ENCODE data around the gene MLLT11.

MLLT11 gene

DNA sequence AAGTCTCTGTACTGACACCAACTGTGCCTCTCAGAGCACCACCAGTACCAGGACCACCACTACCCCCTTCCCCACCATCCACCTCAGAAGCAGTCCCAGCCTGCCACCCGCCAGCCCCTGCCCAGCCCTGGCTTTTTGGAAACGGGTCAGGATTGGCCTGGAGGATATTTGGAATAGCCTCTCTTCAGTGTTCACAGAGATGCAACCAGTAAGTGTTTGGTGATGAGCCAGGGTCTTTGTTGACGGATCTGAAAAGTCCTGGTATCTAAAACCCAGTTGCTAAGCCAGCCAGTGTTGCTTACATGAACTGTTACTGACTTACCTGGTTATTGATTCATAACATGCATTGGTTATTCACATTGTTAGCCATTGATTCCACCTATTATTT lies 11.6 kb upstream of the MLLT11 start:
- Mint-ChIP-seq H3K9me3 (no peaks in the 10 kb centered on the region), H3K27me3 (no peaks in the 10 kb centered on the region), H3K27ac (no peak overlapping the region), H3K4me3 (peak overlapping the region; percentile 88), H3K36me3 (ENCODE audit: low read depth) (peaks cover 34% of the 10 kb centered on the region), H3K4me1 (peaks cover 34% of the 10 kb centered on the region)
- DNase-seq (no peak), ATAC-seq (no peak)

DNA sequence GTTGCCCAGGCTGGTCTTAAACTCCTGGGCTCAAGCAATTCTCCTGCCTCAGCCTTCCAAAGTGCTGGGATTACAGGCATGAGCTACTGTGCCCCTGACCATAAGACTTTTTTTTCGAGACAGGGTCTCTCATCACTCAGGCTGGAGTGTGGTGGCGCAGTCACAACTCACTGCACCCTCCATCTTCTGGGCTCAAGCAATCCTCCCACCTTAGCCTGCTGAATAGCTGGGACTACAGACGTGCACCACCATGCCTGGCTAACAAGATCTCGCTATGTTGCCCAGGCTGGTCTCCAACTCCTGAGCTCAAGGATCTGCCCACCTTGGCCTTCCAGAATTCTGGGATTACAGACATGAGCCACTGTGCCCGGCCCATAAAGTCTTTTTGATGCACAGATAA lies 10.7 kb upstream of the MLLT11 start:
- Mint-ChIP-seq H3K36me3 (ENCODE audit: low read depth) (peaks cover 42% of the 10 kb centered on the region), H3K9me3 (no peaks in the 10 kb centered on the region), H3K27me3 (no peaks in the 10 kb centered on the region), H3K27ac (peak overlapping the region; percentile 31), H3K4me1 (peaks cover 40% of the 10 kb centered on the region), H3K4me3 (no peak overlapping the region)
- ATAC-seq = no peak
- DNase-seq = no peak

DNA sequence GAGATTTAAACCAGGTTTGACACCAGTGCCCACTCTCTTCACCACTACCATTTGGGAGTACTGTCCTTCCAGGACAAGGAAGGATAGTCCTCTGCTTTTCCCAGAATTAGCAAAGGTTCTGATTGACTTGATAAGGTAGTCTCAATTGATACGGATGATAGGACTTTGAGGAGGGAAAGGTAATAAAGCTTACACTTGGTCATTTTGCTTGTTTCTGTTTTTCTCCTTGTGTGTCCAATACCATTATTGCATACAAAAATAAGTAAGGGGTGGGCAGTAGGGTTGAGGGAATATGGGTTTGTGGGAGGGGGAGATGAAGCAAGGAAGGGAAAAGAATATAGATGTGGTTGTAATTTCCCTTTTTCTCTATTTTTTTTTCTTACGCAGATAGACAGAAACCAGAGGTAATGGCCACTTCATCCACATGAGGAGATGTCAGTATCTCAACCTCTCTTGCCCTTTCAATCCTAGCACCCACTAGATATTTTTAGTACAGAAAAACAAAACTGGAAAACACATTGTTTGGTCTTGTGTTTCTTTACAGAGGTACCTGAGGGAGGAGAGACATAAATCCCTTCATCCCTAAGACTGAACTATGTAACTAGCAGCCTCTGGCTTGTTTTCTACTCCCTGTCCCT lies 10.0 kb upstream of the MLLT11 start:
- peaks cover 49% of the 10 kb centered on the region for H3K36me3 Mint-ChIP-seq (ENCODE audit: low read depth)
- H3K4me1 Mint-ChIP-seq = peaks cover 47% of the 10 kb centered on the region
- no peak for DNase-seq
- no peak overlapping the region for H3K4me3 Mint-ChIP-seq
- H3K27me3 Mint-ChIP-seq = no peaks in the 10 kb centered on the region
- ATAC-seq = no peak
- peak overlapping the region; percentile 31 for H3K27ac Mint-ChIP-seq
- no peaks in the 10 kb centered on the region for H3K9me3 Mint-ChIP-seq

DNA sequence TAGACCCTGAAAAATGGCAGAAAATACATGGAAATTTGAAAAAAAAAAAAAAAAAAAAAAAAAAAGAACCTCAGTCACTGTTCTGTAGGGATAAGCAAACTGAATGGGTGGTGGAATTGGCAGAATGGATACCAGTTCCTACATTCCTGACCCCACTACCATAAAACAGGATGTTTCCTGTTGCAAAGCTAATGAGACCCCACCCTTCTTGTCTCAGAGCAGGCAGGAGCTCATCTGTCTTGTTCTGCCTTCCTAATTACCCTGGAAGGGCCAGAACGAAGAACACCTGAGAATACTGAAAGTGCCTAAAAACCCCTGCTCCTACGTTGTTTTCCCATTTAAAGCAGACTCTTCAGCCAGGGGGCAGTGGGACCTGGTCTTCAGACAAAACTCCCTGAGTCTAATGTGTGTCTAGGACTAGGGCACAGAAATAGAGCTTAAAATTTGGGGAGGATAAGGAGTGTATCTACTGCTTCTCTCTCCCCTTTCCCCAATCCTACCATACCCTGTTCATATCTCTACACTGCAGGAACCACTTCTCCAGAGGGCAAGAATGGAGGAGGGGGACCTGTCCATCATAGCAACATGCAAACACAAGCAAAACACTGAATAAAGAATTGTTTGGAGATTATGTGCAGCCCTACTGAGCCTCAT lies 8.7 kb upstream of the MLLT11 start:
- Mint-ChIP-seq H3K36me3 (ENCODE audit: low read depth) (peaks cover 63% of the 10 kb centered on the region), H3K27me3 (no peaks in the 10 kb centered on the region), H3K27ac (peak overlapping the region; percentile 25), H3K4me3 (no peak overlapping the region), H3K9me3 (no peaks in the 10 kb centered on the region), H3K4me1 (peaks cover 57% of the 10 kb centered on the region)
- DNase-seq = no peak
- ATAC-seq = no peak

DNA sequence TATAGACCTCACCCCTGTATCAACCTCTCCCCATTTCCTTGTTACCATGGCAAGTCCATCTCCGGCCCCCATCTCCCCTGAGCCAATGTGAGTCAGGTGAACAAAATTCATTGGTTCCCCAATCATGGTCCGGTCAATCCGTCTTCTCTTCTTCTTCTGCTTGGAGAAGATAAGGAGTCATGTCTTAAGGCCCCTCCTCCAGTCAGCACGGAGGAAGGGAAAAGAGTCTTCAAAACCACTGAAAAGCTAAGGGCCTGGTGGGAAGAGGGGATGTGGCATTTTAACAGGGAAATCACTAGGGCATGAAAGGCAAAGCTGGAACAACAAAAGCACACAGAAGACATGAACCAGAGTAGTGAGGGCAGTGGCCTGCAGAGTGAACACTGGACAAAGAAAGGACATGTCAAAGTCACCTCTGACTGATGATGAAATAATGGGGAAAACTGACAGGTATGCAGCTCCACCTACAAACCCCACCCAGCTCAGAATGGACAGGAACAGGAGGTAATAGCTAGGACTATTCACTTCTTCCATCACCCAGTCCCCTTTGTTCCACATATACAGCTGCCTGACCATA lies 5.1 kb upstream of the MLLT11 start:
- peak overlapping the region; percentile 97 for H3K4me3 Mint-ChIP-seq
- H3K36me3 Mint-ChIP-seq (ENCODE audit: low read depth) = peaks cover 83% of the 10 kb centered on the region
- no peak for DNase-seq
- no peaks in the 10 kb centered on the region for H3K27me3 Mint-ChIP-seq
- ATAC-seq = no peak
- peaks cover 47% of the 10 kb centered on the region for H3K4me1 Mint-ChIP-seq
- H3K9me3 Mint-ChIP-seq = no peaks in the 10 kb centered on the region
- H3K27ac Mint-ChIP-seq = peak overlapping the region; percentile 96

DNA sequence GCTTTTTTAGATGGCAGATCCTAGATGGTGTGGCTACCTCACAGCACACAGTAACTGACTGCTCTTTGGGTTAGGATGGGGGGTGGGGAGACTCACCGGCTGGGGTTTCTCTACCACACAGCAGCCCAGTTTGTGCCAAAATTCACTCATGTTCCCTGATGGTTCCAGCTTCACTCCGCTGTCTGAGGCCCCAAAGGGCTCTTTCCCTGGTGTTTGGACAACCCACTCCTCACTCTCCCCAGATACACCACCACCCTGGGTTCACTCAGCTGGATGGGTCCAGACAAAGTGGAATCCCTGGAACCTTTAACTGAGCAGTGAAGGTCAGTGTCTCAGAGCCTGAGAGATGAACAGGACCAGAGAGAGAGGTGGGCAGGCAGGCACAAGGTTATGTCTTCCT lies 4.6 kb upstream of the MLLT11 start:
- H3K9me3 Mint-ChIP-seq = no peaks in the 10 kb centered on the region
- peak overlapping the region; percentile 96 for H3K27ac Mint-ChIP-seq
- peaks cover 48% of the 10 kb centered on the region for H3K4me1 Mint-ChIP-seq
- peaks cover 79% of the 10 kb centered on the region for H3K36me3 Mint-ChIP-seq (ENCODE audit: low read depth)
- ATAC-seq = no peak
- peak overlapping the region; percentile 97 for H3K4me3 Mint-ChIP-seq
- H3K27me3 Mint-ChIP-seq = no peaks in the 10 kb centered on the region
- DNase-seq = no peak

DNA sequence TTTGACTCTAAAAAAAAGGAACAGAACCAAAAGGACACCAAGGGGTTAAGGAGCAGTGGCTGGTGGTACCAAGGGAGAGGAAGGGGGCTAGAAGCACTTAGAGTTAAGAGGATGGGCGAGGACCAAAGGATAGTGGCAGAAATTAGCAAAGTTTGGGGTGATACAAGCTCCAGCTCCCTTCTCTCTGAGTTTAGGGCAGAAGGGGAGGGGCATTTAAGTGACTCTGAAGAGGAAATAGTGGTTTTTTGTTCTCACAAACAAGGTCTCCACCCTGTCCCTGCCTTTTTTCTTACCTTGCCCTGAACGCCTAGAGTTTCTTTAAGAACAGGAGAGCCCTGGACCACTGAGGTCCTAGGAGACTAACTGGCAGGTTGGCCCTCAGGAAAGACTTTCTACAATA lies 4.0 kb upstream of the MLLT11 start:
- ATAC-seq (no peak), DNase-seq (no peak)
- Mint-ChIP-seq H3K36me3 (ENCODE audit: low read depth) (peaks cover 74% of the 10 kb centered on the region), H3K9me3 (no peaks in the 10 kb centered on the region), H3K4me1 (peaks cover 54% of the 10 kb centered on the region), H3K27me3 (no peaks in the 10 kb centered on the region), H3K4me3 (peak overlapping the region; percentile 97), H3K27ac (peak overlapping the region; percentile 96)

DNA sequence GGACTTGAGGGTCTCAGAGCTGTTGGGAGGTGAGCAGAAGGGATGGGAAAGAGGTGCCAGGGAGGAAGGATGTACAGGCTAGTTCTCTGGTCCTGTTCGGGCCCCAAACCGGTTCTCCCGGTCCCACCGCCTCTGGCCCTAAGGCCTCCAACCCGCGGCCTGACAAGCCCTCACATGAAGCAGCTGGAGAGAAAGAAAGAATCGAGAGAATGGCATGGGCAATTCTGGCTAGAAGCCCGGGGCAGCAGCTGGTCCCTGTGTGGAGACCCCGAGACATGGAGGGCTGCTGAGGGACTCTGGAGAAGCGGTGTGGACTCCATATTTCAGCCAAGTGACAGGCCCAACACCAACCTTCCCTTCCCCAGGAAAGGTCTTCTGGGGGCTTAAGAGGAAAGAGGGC lies 1.5 kb upstream of the MLLT11 start:
- Mint-ChIP-seq H3K27me3 (no peaks in the 10 kb centered on the region), H3K27ac (peak overlapping the region; percentile 96), H3K4me3 (peak overlapping the region; percentile 97), H3K9me3 (no peaks in the 10 kb centered on the region), H3K4me1 (peaks cover 68% of the 10 kb centered on the region), H3K36me3 (ENCODE audit: low read depth) (peaks cover 53% of the 10 kb centered on the region)
- DNase-seq (no peak), ATAC-seq (no peak)

DNA sequence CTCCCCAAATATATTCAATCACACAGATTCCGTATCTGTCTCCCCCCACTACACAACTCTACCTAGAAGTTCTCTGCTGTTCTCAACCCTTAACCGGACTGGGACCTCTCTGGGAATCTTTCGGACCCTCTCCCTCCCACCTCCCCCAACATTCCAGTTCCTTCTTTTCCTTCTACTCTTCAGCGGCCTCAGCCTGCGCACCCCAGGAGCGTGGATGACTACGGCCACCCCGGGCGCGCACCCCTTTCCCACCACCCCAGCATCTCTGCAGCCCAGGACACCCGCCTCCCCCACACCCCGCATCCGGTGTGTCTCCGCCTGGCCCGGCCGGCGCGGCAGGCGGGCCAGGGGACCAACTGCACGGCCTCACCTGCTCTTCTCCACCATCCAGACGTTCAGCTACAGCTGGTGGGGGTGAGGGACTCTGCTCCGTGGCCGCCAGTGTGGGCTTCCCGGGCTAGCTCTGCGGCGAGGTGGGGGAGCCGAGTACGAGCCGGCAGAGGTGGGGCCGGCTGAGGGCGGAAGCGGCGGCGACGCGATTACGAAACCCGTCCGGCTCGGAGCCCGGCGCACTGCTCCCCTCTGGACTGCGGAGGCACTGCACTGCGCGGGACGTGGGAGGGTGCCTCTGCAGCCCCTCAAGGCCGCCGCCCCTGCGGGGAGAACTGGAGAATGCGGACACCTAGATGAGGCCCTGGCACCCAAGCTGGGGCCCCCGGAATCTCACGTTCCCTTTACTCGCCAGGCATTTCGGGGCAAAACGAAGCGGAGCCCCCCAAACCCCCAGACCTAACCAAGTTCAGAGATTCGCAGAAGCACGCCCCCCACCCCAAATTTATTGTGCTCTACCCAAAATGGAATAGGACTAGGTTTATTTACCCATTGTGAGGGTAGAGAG lies 839 bp upstream of the MLLT11 start, which contains the start of gene CDC42SE1:
Gene CDC42SE1, minus strand, starts transcription at position 514 of the 898 bp plus-strand sequence. CDS start 3,892 bp downstream, outside the sequence.
- Mint-ChIP-seq H3K4me3 (peak within 1 kb of the TSS; percentile 97), H3K36me3 (ENCODE audit: low read depth) (peaks cover 46% of the 10 kb centered on the region), H3K9me3 (no peaks in the 10 kb centered on the region), H3K27ac (peak within 1 kb of the TSS; percentile 96), H3K4me1 (peaks cover 64% of the 10 kb centered on the region), H3K27me3 (no peaks in the 10 kb centered on the region)
- ATAC-seq (peak; percentile 83), DNase-seq (peak; percentile 88)

DNA sequence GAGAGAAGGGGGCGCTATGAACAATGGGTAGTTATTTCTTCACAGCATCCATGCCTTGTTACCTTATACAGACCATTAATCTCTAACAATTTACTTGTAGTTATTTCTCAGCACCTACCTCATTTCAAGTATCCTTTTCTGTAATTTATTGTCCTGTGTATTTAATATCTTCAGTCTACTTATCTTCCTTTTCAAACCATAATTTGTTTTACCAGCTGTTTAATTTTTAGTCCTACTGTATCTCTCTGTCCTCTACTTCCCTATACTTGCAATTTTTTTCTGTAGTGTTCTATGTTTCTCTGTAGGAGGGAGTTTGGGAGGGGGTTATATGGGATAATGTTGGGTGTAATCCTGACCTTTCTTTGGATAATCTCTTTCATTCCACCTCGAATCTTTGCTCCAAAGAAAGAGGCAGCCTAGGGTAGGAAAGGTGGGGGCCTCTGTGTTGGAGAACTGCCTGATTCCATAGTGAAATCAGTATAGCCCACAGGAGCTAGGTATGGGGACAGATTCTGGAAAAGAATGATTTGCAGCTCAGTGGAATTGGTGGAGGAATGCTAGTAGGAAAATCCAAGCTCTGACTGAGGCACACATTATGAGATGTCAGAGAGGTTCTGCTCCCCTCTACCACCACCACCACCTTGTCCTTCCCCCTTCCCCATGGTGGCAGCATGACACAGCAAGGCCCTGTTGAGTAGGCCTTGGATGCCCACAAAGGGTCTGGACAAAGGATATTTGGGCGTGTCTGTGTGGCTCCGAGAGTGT lies 642 bp downstream of the MLLT11 start:
- no peaks in the 10 kb centered on the region for H3K27me3 Mint-ChIP-seq
- peaks cover 31% of the 10 kb centered on the region for H3K36me3 Mint-ChIP-seq (ENCODE audit: low read depth)
- no peak for DNase-seq
- H3K27ac Mint-ChIP-seq = peak overlapping the region; percentile 96
- peak overlapping the region; percentile 97 for H3K4me3 Mint-ChIP-seq
- no peak for ATAC-seq
- H3K4me1 Mint-ChIP-seq = peaks cover 49% of the 10 kb centered on the region
- H3K9me3 Mint-ChIP-seq = no peaks in the 10 kb centered on the region

DNA sequence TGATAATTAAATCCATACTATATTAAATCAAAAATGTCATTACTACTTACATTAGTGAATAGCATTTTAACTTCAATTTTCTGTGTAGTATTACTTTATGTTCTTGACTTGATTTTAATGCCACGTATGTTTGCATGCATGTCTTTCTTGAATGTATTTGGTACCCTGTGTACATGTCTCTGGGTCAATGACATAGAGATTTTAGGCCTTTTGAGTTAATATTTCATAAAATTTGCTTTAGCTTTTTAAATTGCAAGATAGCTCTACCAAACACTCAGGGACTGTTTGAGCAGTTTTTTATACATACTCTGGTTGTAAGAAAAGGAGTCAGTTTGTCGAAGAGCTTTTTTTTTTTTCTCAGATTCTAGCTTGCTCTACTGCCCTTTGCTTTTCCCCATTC lies 1.5 kb downstream of the MLLT11 start:
- H3K27ac Mint-ChIP-seq = no peak overlapping the region
- peaks cover 41% of the 10 kb centered on the region for H3K4me1 Mint-ChIP-seq
- ATAC-seq (no peak), DNase-seq (no peak)
- no peaks in the 10 kb centered on the region for H3K27me3 Mint-ChIP-seq
- H3K9me3 Mint-ChIP-seq = no peaks in the 10 kb centered on the region
- peak overlapping the region; percentile 97 for H3K4me3 Mint-ChIP-seq
- peaks cover 25% of the 10 kb centered on the region for H3K36me3 Mint-ChIP-seq (ENCODE audit: low read depth)

DNA sequence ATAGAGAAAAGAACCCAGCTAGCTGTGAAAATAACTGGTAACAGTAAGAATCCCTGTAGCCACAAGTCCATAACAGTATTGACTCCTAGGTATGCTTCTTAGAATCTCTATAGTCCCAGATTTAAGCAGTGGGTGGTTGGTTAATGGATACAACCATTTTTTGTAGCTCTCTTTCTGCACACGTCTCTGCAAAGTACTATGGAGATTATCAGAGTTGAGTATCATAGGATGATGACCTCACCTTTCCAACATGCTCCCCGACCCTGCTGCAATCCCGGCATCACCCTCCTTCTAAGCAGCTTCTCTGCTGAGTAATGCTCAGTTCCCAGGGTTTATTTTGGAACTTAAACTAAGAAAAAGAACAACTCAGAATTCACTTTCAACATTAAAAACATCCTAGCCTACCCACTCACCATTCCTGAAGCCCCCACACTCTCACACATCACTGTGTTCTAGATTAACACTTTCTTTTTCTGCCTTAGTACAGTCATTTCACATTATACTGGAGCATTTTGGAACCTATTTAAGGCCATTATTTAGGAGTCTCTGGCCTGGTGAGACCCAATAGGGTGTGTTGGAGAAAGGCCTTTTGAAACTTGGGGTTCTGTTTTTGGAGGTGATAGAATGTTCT lies 2.7 kb downstream of the MLLT11 start:
- no peaks in the 10 kb centered on the region for H3K9me3 Mint-ChIP-seq
- H3K27me3 Mint-ChIP-seq = no peaks in the 10 kb centered on the region
- no peak for ATAC-seq
- H3K4me1 Mint-ChIP-seq = peaks cover 29% of the 10 kb centered on the region
- H3K4me3 Mint-ChIP-seq = no peak overlapping the region
- DNase-seq = no peak
- H3K27ac Mint-ChIP-seq = no peak overlapping the region
- H3K36me3 Mint-ChIP-seq (ENCODE audit: low read depth) = peaks cover 16% of the 10 kb centered on the region

DNA sequence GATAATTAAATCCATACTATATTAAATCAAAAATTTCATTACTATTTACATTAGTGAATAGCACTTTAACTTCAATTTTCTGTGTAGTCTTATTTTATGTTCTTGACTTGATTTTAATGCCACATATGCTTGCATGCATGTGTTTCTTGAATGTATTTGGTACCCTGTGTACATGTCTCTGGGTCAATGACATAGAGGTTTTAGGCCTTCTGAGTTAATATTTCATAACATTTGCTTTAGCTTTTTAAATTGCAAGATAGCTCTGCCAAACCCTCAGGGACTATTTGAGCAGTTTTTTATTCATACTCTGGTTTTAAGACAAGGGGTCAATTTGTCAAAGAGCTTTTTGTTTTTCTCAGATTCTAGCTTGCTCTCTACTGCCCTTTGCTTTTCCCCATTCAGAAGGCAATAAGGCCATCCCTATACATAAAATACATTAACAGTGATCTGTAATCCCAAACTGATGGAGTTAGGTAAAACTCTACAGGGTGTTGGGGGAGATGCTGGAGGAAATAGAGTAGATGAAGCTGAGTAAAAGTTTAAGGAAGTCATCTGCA lies 5.0 kb downstream of the MLLT11 start:
- DNase-seq (no peak), ATAC-seq (no peak)
- Mint-ChIP-seq H3K27ac (no peak overlapping the region), H3K27me3 (no peaks in the 10 kb centered on the region), H3K4me3 (no peak overlapping the region), H3K36me3 (ENCODE audit: low read depth) (peaks cover 5% of the 10 kb centered on the region), H3K4me1 (peaks cover 38% of the 10 kb centered on the region), H3K9me3 (no peaks in the 10 kb centered on the region)

Data from activated naive CD8-positive, alpha-beta T cell treated with anti-CD3 and anti-CD28 coated beads, Interleukin-2, amount 50 U/mL, for 24 hours (primary cell).